Measurements from ENCODE around the gene CCDC82. TPM values are rescaled to one million over a fixed set of nuclear protein-coding genes. Genes with fewer than 3 reads are reported as not detected.
"Not testable (repeated sequence)": the region's sequence is repeated elsewhere in the genome, so short reads cannot be mapped to it uniquely, and the experiment has no call there.

The CCDC82 gene
- total RNA-seq, 1 experiment from 2014 or later, result 20.1 TPM

GRCh38 chr11:96413408-96413807 lies 23.7 kb upstream of the CCDC82 start:
- H3K27ac Mint-ChIP-seq (ENCODE audit: unreplicated experiment), result no peak overlapping the region
- no peak for DNase-seq

GRCh38 chr11:96412761-96413381 lies 23.2 kb upstream of the CCDC82 start:
- no peak for TF ChIP-seq CTCF (IDR thresholded peaks at IDR 0.05; ENCODE audit: unreplicated experiment)
- peaks cover 11% of the 10 kb centered on the region for H3K27me3 Mint-ChIP-seq (ENCODE audit: unreplicated experiment)
- H3K36me3 Mint-ChIP-seq (ENCODE audit: insufficient read depth, unreplicated experiment), result no peaks in the 10 kb centered on the region
- H3K27ac Mint-ChIP-seq (ENCODE audit: unreplicated experiment), result no peak overlapping the region
- intact Hi-C loops (cut with micrococcal nuclease; ENCODE audit: unreplicated experiment), result no loop called here
- CTCF ChIA-PET, result interaction anchor here (1.3 kb wide), 1 partner anchor 12 kb away, joined by 3 read pairs; no protein-coding TSS in a partner anchor
- H3K9me3 Mint-ChIP-seq (ENCODE audit: low read depth, unreplicated experiment), result no peaks in the 10 kb centered on the region
- DNase-seq, result no peak
- no peaks in the 10 kb centered on the region for H3K4me1 Mint-ChIP-seq (ENCODE audit: low read depth, unreplicated experiment)
- H3K4me3 Mint-ChIP-seq (ENCODE audit: low read depth, unreplicated experiment), result no peak overlapping the region
- BruUV-seq (replicated peaks), result no TSS peak

More at GRCh38 chr11:96413408-96413807, 23.7 kb upstream of the CCDC82 start:
- CTCF ChIA-PET, result interaction anchor here (1.3 kb wide), 1 partner anchor 11 kb away, joined by 3 read pairs; no protein-coding TSS in a partner anchor
- Mint-ChIP-seq H3K27me3 (ENCODE audit: unreplicated experiment) (peaks cover 11% of the 10 kb centered on the region), H3K9me3 (ENCODE audit: low read depth, unreplicated experiment) (no peaks in the 10 kb centered on the region), H3K36me3 (ENCODE audit: insufficient read depth, unreplicated experiment) (no peaks in the 10 kb centered on the region), H3K4me3 (ENCODE audit: low read depth, unreplicated experiment) (no peak overlapping the region), H3K4me1 (ENCODE audit: low read depth, unreplicated experiment) (no peaks in the 10 kb centered on the region)
- intact Hi-C loops (cut with micrococcal nuclease; ENCODE audit: unreplicated experiment), result no loop called here
- BruUV-seq (replicated peaks), result no TSS peak
- no peak for TF ChIP-seq CTCF (IDR thresholded peaks at IDR 0.05; ENCODE audit: unreplicated experiment)

GRCh38 chr11:96411412-96411811 lies 21.7 kb upstream of the CCDC82 start:
- intact Hi-C loops (cut with micrococcal nuclease; ENCODE audit: unreplicated experiment); H3K4me1 Mint-ChIP-seq (ENCODE audit: low read depth, unreplicated experiment); CTCF ChIA-PET; H3K9me3 Mint-ChIP-seq (ENCODE audit: low read depth, unreplicated experiment); DNase-seq; H3K36me3 Mint-ChIP-seq (ENCODE audit: insufficient read depth, unreplicated experiment); H3K4me3 Mint-ChIP-seq (ENCODE audit: low read depth, unreplicated experiment); BruUV-seq (replicated peaks); H3K27ac Mint-ChIP-seq (ENCODE audit: unreplicated experiment): not testable (repeated sequence)
- peaks cover 11% of the 10 kb centered on the region for H3K27me3 Mint-ChIP-seq (ENCODE audit: unreplicated experiment)

DNA sequence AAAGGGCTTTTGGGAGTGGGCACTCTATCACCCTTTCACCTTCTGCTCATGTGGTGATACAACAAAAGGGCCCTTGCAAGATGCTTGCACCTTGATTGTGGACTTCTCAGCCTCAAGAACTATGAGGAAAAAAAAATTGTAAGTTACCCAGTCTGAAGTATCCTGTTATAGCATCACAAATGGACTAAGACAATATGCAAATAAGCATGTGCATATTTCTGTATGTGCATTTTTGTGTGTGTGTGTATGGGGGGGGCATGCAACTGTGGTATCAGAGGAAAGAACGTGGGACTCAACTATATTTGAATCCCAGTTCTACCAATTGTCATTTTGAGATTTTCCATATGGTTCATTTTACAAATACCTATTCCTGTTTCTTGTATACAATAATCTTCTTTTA lies 11.0 kb upstream of the CCDC82 start:
- TF ChIP-seq CTCF (IDR thresholded peaks at IDR 0.05; ENCODE audit: unreplicated experiment), result no peak
- CTCF ChIA-PET, result no interaction called here
- H3K4me3 Mint-ChIP-seq (ENCODE audit: low read depth, unreplicated experiment), result no peak overlapping the region
- H3K9me3 Mint-ChIP-seq (ENCODE audit: low read depth, unreplicated experiment), result no peaks in the 10 kb centered on the region
- intact Hi-C loops (cut with micrococcal nuclease; ENCODE audit: unreplicated experiment), result no loop called here
- H3K27ac Mint-ChIP-seq (ENCODE audit: unreplicated experiment), result no peak overlapping the region
- H3K4me1 Mint-ChIP-seq (ENCODE audit: low read depth, unreplicated experiment), result no peaks in the 10 kb centered on the region
- no peaks in the 10 kb centered on the region for H3K36me3 Mint-ChIP-seq (ENCODE audit: insufficient read depth, unreplicated experiment)
- no peaks in the 10 kb centered on the region for H3K27me3 Mint-ChIP-seq (ENCODE audit: unreplicated experiment)
- no TSS peak for BruUV-seq (replicated peaks)
- DNase-seq, result no peak

DNA sequence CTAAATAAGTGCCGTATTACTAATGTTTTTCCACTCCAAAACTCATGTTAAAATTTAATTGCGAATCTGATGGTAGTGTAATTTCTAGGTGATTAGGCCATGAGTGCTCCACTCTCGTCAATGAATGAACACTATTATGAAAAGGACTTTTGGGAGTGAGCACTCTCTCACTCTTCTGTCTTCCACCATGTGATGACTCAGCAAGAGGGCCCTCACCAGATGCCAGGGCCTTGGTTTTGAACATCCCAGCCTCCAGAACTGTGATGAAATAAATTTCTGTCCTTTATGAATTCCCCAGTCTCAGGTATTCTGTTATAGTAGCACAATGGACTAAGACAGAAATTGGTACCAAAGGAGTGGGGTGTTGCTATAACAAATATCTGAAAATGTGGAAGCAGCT lies 8.2 kb upstream of the CCDC82 start:
- Mint-ChIP-seq H3K36me3 (ENCODE audit: insufficient read depth, unreplicated experiment) (no peaks in the 10 kb centered on the region), H3K9me3 (ENCODE audit: low read depth, unreplicated experiment) (no peaks in the 10 kb centered on the region), H3K4me1 (ENCODE audit: low read depth, unreplicated experiment) (no peaks in the 10 kb centered on the region), H3K4me3 (ENCODE audit: low read depth, unreplicated experiment) (no peak overlapping the region), H3K27ac (ENCODE audit: unreplicated experiment) (no peak overlapping the region), H3K27me3 (ENCODE audit: unreplicated experiment) (no peaks in the 10 kb centered on the region)
- TF ChIP-seq CTCF (IDR thresholded peaks at IDR 0.05; ENCODE audit: unreplicated experiment), result no peak
- DNase-seq, result no peak
- intact Hi-C loops (cut with micrococcal nuclease; ENCODE audit: unreplicated experiment), result no loop called here
- CTCF ChIA-PET, result no interaction called here
- BruUV-seq (replicated peaks), result no TSS peak

All from Calu3 (cell line).